GM21619 (cell line): ENCODE data around the gene RAB11FIP5.
"Not testable (repeated sequence)": the region's sequence is repeated elsewhere in the genome, so short reads cannot be mapped to it uniquely, and the experiment has no call there.

ENCODE experiments used
- ATAC-seq: cut with Tn5 transposase; IDR thresholded peaks from one replicate; pipeline ENCODE4 v1.9.1; 2021; ENCODE audit not compliant: unreplicated experiment

The RAB11FIP5 gene, protein sequence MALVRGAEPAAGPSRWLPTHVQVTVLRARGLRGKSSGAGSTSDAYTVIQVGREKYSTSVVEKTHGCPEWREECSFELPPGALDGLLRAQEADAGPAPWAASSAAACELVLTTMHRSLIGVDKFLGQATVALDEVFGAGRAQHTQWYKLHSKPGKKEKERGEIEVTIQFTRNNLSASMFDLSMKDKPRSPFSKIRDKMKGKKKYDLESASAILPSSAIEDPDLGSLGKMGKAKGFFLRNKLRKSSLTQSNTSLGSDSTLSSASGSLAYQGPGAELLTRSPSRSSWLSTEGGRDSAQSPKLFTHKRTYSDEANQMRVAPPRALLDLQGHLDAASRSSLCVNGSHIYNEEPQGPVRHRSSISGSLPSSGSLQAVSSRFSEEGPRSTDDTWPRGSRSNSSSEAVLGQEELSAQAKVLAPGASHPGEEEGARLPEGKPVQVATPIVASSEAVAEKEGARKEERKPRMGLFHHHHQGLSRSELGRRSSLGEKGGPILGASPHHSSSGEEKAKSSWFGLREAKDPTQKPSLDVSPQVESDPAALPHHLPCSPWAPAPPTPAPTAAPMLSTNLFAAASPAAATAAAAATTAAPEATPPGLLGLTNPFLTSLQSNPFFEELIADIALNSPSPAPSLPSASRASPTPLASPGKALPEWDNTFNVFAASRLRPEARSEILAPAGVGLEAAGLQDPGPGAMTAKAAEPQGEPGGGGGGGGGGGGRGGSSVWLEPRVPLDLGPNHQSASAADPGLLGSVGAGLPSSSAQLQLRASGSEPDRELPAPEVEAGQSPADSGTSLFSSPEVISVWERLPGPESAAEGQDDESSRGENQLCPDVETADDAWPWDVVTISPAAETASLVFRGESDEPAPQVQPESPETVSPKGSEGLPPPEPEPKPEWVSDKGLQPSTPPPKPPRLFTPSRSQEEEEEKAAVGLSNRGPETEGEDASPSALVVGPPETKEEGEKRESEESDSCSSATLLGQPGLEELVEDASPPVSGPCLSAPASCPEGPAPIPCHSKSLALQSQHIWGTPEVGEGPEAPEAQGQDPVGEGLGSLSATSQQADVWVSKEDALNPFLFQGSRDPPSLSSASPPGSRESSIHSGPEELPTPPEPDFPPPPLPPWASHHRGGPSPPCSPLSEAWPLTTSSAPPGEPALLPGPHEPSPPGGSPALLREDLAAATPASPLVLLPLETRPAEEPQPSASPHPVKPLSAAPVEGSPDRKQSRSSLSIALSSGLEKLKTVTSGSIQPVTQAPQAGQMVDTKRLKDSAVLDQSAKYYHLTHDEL (N-terminal part only)

DNA sequence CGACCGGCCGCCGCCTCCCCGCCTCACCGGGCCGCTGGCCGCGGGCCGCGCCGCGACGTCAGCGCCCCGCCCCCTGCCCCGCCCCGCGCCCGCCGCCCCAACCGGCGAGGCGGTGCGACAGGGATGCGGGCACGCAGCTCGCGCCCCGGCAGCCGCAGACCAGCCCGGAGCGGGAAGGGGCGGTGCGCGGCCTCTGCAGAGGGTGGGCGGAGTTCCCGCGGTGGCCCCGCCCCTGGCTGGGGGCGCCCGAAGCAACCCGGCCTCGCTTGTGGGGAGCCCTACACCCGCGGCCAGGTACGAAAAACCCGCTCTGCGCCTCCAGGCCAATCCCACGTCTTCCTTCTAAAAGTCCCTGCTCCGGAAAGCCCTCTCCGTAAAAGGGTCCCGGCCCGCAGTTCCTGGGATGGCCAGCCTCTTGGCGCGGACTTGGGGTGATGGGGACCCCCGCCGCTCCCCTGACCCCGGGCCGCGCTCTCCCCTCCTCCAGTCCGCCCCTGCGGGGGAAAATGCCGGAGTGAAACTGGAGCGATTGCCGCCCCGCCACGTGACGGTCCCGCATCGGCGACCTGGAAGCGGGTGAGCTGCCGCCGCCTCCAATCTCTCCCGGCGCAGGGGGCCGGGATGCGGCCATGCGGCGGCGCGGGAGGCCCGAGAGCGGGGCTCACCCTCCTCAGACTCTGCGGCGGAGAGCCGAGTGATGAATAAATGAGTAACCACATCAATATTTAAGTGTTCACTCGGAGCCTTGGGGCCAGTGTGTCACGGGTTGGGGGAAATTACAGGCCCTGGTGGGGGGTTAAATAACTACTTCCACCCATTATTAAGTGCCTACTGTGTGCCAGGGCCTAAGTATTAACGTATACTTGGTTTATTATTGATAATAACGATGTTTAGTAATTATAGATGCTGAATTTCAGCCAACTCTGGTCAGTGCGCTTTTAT is at the start of gene RAB11FIP5:
RAB11FIP5 (minus strand) TSS at position 36 of the 942 bp plus-strand sequence. CDS start 171 bp downstream, outside the sequence.
- peak; percentile 77 for ATAC-seq

DNA sequence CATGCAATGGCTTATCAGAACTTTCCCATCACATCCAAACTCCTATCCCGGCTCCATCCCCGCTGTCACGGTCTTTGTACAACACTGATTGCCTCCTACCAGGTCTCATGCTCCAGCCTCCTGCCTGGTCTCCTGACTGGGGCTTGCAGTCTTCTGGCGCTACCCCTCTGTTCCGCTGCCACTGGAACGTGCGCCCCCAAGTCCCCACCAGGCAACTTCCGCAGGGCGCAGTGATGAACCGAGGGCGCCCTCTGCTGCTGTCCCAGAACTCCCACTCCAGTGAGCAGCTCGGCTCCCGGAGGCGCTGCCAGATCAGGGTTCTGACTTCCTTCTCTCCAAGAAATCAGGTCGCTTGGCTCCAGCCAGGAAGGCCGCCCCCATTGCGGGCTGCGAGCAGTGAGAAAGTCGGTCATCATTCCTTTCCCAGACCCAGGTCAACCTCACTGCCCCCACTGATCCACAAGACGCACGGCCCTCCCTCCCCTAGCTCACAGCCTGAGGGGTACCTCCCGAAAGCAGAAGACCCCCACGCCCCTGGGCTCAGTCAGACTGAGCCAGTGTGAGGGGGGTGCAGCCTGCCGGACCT is 43.9 kb upstream of the RAB11FIP5 start:
- ATAC-seq = no peak

DNA sequence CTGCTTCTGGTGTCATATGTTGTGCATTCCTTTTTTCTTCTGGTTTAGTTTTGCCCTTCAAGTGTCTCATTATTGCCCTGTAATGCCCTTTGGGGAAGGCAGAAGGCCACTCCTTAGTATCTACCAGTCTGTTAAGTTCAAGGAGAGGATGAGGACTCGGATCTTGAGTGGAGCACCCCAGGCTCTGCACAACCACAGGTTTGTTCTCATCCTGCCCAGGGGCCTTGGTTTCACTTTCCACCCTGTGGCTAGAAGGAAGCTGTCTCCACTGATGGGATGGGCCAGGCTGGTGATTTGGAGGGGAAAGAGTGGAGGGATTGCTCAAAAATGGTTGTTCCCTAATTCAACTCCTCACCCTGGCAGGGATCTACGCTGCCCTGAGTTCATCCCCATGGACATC is 30.2 kb upstream of the RAB11FIP5 start:
- no peak for ATAC-seq

DNA sequence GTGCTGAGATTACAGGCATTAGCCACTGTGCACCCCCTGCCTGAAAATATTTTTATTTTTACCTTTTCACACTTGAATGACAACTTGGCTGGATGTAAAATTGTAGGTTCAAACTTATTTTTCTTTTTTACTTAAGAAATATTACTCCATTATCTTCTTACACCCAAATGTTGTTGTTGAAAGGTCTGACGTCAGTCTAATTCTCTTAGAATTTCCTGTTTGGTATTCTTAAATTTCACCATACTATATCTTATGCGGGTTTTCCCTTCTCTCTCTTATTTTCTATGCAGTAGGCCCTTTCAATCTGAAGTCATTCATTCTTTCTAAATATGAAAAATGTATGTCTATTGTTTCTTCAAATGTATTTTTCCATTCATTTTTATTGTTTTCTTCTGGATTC is 29.1 kb upstream of the RAB11FIP5 start:
- ATAC-seq = no peak

DNA sequence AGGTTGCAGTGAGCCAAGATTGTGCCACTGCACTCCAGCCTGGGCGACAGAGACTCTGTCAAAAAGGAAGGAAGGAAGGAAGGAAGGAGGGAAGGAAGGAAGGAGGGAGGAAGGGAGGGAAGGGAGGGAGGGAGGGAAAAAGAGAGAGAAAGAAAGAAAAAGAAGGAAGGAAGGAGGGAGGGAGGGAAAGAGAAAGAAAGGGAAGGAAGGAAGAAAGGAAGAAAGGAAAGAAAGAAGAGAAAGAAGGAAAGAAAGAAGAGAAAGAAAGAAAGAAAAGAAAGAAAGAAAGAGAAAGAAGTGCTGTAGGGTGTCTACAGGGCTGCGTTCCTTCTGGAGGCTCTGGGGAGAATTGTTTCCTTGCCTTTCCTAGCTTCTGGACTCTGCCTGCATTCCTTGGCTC is 22.5 kb upstream of the RAB11FIP5 start:
- no peak for ATAC-seq

DNA sequence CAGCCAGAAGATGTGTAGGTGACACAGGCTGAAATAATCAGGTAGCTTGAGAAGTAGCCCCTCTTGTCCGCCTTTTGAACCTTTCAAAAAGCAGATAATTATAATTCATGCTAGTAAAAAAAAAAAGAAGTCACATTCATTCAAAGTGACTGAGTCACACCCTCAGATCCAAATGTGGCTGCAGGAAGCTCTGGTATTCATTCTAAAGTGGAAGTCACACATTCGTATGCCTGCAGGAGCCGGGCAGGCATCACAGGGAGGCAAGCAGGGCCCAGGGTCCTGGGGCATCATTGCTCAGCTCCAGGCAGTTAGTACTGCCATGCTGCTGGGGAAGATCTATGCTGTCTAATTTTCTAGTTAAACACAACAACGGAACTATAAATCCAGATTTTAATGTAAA is 21.7 kb upstream of the RAB11FIP5 start:
- no peak for ATAC-seq

DNA sequence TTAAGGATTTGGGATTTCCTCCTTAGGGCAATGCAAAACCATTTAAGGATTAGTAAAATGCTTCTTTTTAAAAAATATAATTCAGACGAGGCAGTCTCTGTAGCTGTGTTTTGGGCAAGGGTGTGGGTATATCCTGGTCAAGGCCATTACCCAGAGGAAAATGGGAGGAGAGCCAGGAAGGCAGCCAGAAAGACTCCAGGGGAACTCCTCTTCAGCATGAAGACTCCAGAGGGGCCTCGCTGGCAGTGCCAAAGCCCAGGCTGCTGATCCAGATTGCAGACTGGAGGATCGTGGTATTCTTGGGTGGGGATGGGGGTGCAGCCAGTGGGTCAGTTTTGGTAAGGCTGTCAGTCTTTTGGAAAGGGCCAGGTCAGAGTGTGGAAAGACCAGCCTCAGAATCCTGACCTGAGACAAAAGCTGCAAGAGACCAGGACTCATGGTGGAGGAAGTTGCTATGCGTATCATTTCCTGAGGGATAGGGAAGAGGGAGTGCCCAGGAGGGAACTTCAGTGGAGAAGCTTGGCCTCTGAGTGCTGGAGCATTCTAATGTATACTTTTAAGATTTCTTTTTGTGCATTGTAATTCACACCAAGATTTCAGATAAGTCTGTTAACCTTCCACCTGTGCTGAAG is 20.9 kb upstream of the RAB11FIP5 start:
- ATAC-seq = no peak

DNA sequence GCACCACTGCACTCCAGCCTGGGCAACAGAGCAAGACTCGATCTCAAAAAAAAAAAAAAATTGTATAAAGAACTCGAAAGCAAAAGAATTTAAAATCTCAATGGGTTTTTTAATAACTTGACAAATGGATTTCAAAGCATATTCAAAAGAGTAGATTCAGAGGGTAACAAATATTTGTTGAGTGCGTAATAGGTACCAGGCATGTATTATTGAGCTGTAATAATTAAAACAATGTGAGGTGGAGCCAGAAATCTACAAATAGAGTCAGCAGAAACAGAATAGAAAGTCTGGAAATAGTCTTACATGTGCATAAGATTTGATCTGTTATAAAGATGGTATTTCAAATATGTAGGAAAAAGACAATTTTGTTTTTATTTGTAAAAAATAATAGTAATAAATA is 19.1 kb upstream of the RAB11FIP5 start:
- no peak for ATAC-seq

DNA sequence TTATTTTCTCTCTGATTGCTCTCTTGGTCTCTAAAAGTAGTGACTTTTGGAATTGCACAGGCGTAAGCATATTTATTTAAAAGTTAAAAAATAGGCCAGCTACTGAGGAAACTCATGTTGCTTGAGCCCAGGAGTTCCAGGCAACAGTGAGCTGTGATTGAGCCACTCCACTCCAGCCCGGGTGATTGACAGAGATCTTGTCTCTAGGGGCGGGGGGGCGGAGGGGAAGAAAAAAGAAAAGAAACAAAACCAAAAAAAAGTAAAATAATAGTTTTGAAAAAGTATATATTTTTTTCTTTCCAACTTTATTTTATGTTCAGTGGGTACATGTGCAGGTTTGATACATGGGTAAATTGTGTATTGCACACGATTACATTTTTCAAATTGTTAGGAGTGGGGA is 18.0 kb upstream of the RAB11FIP5 start:
- no peak for ATAC-seq

DNA sequence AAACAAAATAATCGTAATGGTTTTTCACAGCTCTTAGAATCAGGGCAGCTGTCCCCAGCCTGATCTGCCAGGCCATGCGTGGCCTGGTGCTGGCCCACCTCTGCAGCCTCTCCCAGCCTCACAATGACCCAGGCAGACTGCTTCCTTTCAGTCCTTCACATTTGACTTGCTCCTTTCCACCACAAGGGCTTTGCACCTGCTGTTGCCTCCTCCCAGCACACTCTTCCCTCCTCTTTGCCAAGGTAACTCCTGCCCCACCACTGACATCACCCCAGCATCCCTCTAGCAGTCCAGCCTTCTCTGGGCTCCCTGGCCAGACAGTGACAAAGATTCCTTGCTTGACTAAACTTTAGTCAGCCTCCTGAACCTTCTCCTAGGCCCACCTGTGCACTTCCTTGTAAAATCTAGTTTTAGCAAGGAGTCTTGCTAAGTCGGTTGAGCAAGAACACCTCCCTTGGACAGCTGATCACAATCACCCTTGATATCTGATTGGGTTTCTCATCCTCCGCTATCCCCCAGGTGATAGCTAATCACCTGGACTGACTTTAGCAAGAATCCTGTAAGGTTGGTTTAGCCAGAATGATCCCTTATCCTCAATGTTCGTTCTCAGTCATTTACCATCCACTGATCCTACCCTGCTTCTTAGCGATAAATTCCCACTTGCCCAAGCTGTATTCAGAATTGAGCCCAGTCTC is 16.2 kb upstream of the RAB11FIP5 start:
- no peak for ATAC-seq

DNA sequence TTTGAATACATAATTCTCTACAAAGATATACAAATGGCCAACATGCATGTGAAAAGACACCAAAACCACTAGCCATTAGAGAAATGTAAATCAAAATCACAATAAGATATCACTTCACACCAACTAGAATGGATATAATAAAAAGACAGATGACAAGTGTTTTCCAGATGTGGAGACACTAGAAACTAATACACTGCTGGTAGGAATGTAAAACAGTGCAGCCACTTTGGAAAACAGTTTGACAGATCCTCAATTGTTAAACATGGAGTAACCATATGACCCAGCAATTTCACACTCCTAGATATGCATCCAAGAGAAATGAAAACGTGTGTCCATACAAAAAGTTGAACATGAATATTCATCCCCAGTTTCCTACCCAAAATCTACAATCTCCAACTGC is 9.8 kb upstream of the RAB11FIP5 start:
- ATAC-seq = no peak

DNA sequence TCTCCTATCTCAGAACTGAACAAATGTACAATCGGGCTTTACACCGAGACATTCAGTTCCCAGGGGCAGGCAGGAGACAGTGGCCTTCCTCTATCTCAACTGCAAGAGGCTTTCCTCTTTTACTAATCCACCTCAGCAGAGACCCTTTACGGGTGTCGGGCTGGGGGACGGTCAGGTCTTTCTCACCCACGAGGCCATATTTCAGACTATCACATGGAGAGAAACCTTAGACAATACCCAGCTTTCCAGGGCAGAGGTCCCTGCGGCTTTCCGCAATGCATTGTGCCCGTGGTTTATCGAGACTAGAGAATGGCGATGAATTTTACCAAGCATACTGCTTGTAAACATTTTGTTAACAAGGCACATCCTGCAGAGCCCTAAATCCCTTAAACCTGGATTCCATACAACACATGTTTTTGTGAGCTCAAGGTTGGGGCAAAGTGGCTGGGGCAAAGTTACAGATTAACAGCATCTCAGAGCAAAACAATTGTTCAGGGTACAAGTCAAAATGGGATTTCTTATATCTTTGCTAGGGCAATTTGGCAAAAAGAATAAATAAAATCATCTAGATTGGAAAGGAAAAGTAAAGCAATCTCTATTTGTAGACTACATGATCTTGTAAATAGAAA is 7.0 kb upstream of the RAB11FIP5 start:
- ATAC-seq = not testable (repeated sequence)

DNA sequence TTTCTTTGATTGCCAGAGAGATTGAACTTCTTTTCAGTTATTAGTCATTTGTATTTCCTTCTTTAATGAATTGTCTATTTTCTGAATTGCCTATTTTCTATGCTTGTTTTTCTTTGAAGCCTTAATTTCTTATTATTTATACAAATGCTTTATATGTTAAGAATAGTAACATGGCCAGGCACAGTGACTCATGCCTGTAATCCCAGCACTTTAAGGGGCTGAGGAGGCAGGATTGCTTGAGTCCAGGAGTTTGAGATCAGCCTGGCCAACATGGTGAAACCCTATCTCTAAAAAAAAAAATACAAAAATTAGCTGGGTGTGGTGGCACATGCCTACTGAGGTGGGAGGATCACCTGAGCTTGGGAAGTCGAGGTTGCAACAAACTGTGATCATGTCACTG is 4.7 kb upstream of the RAB11FIP5 start:
- ATAC-seq = no peak

DNA sequence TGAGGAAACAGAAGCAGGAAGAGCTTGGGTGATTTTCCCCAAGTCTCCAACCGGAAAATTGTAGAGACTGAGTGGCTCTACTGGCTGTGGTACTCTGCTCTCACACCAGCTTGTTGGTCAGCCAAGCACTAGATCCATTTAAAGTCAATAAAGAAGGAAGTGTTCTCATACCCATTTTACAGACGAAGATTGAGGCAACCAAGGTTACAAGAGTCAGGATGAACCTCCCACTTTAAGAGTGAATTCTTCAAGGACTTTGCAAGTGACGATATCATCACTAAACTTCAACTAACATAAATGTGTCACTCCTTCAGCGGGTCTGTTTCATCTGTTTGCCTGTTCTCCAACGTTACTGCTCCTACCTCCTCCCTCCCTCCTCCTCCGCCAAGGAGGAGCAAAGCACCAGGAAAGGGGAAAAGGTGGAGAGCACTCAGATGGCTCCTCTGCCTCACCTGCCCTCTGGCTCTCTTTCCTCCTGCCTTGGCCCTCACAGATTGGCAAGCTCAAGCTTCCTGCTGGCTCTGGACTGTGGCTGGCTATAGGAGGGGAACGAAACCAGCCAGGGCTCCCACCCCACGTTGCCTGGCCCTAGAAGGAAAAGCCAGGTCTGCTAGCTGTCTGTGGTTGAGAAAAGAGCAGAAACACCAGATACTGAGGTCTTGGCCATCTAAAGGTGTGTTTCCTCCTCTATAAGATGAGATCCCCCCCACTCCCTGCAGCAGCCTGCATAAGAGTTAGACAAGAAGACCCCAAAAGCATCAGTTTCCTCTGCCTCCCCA is 3.6 kb upstream of the RAB11FIP5 start:
- ATAC-seq = no peak

DNA sequence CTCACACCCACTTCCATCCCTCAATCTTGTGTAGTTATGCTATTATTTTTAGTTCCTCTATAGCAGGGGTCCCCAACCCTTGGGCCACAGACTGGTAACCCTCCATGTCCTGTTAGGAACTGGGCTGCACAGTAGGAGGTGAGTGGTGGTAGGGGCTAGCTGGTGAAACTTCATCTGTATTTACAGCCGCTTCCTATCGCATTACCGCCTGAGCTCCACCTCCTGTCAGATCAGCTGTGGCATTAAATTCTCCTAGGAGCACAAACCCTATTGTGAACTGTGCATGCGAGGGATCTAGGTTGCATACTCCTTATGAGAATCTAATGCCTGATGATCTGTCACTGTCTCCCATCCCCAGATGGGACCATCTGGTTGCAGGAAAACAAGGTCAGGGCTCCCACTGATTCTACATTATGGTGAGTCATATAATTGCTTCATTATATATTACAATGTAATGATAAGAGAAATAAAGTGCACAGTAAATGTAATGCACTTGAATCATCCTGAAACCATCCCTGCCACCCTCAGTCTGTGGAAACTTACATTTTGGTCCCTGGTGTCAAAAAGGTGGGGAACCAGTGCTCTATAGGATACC is 1.6 kb upstream of the RAB11FIP5 start:
- ATAC-seq = no peak

DNA sequence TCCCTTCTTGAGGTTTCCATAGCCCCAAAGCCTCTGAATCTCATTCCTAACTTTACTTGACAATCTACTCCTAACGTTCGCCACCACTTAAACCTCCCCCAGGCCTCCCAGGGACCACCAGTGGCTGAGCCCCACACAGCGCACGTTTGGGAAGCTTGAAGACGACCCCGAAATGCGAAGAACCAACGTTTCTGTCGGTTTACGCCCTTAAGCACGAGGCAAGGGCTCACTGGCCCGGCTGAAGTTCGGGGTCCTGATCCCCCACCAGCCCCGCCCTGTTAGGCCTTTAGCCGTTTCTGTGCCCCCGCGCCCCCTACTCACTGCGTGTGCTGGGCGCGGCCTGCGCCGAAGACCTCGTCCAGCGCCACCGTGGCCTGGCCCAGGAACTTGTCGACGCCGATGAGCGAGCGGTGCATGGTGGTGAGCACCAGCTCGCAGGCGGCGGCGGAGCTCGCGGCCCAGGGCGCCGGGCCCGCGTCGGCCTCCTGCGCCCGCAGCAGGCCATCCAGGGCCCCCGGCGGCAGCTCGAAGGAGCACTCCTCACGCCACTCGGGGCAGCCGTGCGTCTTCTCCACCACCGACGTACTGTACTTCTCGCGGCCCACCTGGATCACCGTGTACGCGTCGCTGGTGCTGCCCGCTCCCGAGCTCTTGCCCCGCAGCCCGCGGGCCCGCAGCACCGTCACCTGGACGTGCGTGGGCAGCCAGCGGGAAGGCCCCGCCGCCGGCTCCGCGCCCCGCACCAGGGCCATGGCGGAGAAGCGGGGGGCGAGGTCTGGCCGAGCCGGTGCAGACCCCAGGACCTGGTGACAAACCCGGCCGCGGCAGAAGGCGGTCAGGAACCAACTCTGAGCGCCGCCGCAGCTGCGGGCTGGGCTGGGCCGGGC is 479 bp downstream of the RAB11FIP5 start:
- ATAC-seq = peak; percentile 16
